Esophagus (tissue), 2 donors: ENCODE measurements around the gene SORBS1. TPM values are rescaled to one million over a fixed set of nuclear protein-coding genes. Genes with fewer than 3 reads are reported as not detected.

ENCODE experiments used
- H3K27ac ChIP-seq, 2 donors: one replicate each; pipeline ENCODE4 v1.5.1; 2013; ENCODE audit warnings: low read depth in 2 of 2, mild to moderate bottlenecking in 2 of 2, inconsistent platforms in 1 of 2, low read length in 1 of 2, moderate library complexity in 1 of 2
- H3K27me3 ChIP-seq, 2 donors: one replicate each; pipeline ENCODE4 v1.6.1; 2013; ENCODE audit warnings: low read length in 2 of 2, control low read depth in 1 of 2, mild to moderate bottlenecking in 1 of 2; ENCODE audit not compliant: insufficient read depth in 2 of 2, control insufficient read depth in 1 of 2
- H3K36me3 ChIP-seq, 2 donors: one replicate each; pipeline ENCODE4 v1.6.1; 2013; ENCODE audit warnings: low read length in 1 of 2; ENCODE audit not compliant: control insufficient read depth in 2 of 2, insufficient read depth in 2 of 2
- H3K4me1 ChIP-seq, 2 donors: one replicate each; pipeline ENCODE4 v1.6.1; 2013; ENCODE audit warnings: low read length in 1 of 2; ENCODE audit not compliant: control insufficient read depth in 2 of 2, insufficient read depth in 2 of 2
- H3K4me3 ChIP-seq, 2 donors: one replicate each; pipeline ENCODE4 v1.5.1; 2013; ENCODE audit warnings: low read length in 2 of 2, mild to moderate bottlenecking in 2 of 2, low read depth in 1 of 2, moderate library complexity in 1 of 2
- H3K9me3 ChIP-seq, 2 donors: one replicate each; pipeline ENCODE4 v1.6.1; 2013; ENCODE audit warnings: mild to moderate bottlenecking in 2 of 2, low read depth in 1 of 2, low read length in 1 of 2, moderate library complexity in 1 of 2; ENCODE audit not compliant: control insufficient read depth in 2 of 2, insufficient read depth in 1 of 2
- WGBS, 2 donors: extraction: QIAGEN DNeasy Blood & Tissue Kit; methylation state at CpG; one replicate each; pipeline ENCODE4 v1.1.7; 2013; 5-methylcytosine and 5-hydroxymethylcytosine counted together
- polyA plus RNA-seq, 2 donors: library from polyadenylated mRNA; stranded (reverse); fragments of 200-250 nt; gene quantifications; one replicate each; pipeline ENCODE4 v1.2.3, GENCODE V29; 2013
- donor health status: healthy with polysubstance abuse.
- donor health status: Bipolar disorder and iron deficiency.

SORBS1 gene
- polyA plus RNA-seq, 2 donors, result 32.7 to 66.3 TPM

GRCh38 chr10:95360122-95360714 is 201.0 kb downstream of the SORBS1 start:
- H3K4me3 ChIP-seq, result no peak overlapping the region
- H3K27ac ChIP-seq, result peak overlapping the region in 1 of 2 donors; percentile 24
- no peaks in the 10 kb centered on the region for H3K9me3 ChIP-seq
- H3K27me3 ChIP-seq, result no peaks in the 10 kb centered on the region
- H3K4me1 ChIP-seq, result peaks cover 0 to 4% of the 10 kb centered on the region in 2 donors
- H3K36me3 ChIP-seq, result peaks cover 7 to 8% of the 10 kb centered on the region in 2 donors

GRCh38 chr10:95359466-95359865 is 201.7 kb downstream of the SORBS1 start:
- H3K27ac ChIP-seq, result peak overlapping the region in 1 of 2 donors; percentile 20
- H3K27me3 ChIP-seq, result no peaks in the 10 kb centered on the region
- H3K9me3 ChIP-seq, result no peaks in the 10 kb centered on the region
- H3K36me3 ChIP-seq, result peaks cover 7 to 8% of the 10 kb centered on the region in 2 donors
- no peak overlapping the region for H3K4me3 ChIP-seq
- H3K4me1 ChIP-seq, result peaks cover 0 to 4% of the 10 kb centered on the region in 2 donors
- WGBS, 2 donors, result 77 to 79% methylated on average over 6 of the region's 6 CpGs

GRCh38 chr10:95356190-95356955 is 204.8 kb downstream of the SORBS1 start:
- Histone ChIP-seq H3K4me3 (no peak overlapping the region), H3K4me1 (peaks cover 0 to 4% of the 10 kb centered on the region in 2 donors), H3K27me3 (no peaks in the 10 kb centered on the region), H3K27ac (no peak overlapping the region), H3K9me3 (no peaks in the 10 kb centered on the region), H3K36me3 (peaks cover 8 to 10% of the 10 kb centered on the region in 2 donors)
- 88 to 92% methylated on average over 23 of the region's 23 CpGs for WGBS, 2 donors

GRCh38 chr10:95355301-95355700 is 205.9 kb downstream of the SORBS1 start:
- Histone ChIP-seq H3K36me3 (peaks cover 8 to 10% of the 10 kb centered on the region in 2 donors), H3K27ac (peak overlapping the region; percentile 20 to 28), H3K27me3 (no peaks in the 10 kb centered on the region), H3K9me3 (no peaks in the 10 kb centered on the region), H3K4me3 (no peak overlapping the region), H3K4me1 (peaks cover 3 to 4% of the 10 kb centered on the region in 2 donors)
- WGBS, 2 donors, result 66 to 73% methylated on average over 7 of the region's 7 CpGs

GRCh38 chr10:95354110-95354509 is 207.1 kb downstream of the SORBS1 start:
- Histone ChIP-seq H3K27ac (no peak overlapping the region), H3K36me3 (peaks cover 8 to 10% of the 10 kb centered on the region in 2 donors), H3K4me1 (peaks cover 3 to 4% of the 10 kb centered on the region in 2 donors), H3K9me3 (no peaks in the 10 kb centered on the region), H3K27me3 (no peaks in the 10 kb centered on the region), H3K4me3 (no peak overlapping the region)

GRCh38 chr10:95353123-95353522 is 208.0 kb downstream of the SORBS1 start:
- Histone ChIP-seq H3K27ac (no peak overlapping the region), H3K4me1 (peaks cover 3 to 4% of the 10 kb centered on the region in 2 donors), H3K27me3 (no peaks in the 10 kb centered on the region), H3K4me3 (no peak overlapping the region), H3K9me3 (no peaks in the 10 kb centered on the region), H3K36me3 (peaks cover 8 to 10% of the 10 kb centered on the region in 2 donors)

GRCh38 chr10:95352684-95353083 is 208.5 kb downstream of the SORBS1 start:
- Histone ChIP-seq H3K9me3 (no peaks in the 10 kb centered on the region), H3K4me1 (peaks cover 3 to 4% of the 10 kb centered on the region in 2 donors), H3K4me3 (no peak overlapping the region), H3K36me3 (peaks cover 8 to 10% of the 10 kb centered on the region in 2 donors), H3K27me3 (no peaks in the 10 kb centered on the region), H3K27ac (no peak overlapping the region)
- WGBS, 2 donors, result 80 to 81% methylated on average over 2 of the region's 2 CpGs

GRCh38 chr10:95350830-95351228 is 210.3 kb downstream of the SORBS1 start:
- WGBS, 2 donors, result 25 to 45% methylated on average over 2 of the region's 2 CpGs
- peaks cover 3% of the 10 kb centered on the region in 2 donors for H3K36me3 ChIP-seq
- no peaks in the 10 kb centered on the region for H3K9me3 ChIP-seq
- H3K27ac ChIP-seq, result peak overlapping the region; percentile 16 to 63
- H3K4me3 ChIP-seq, result no peak overlapping the region
- H3K4me1 ChIP-seq, result peaks cover 0 to 3% of the 10 kb centered on the region in 2 donors
- no peaks in the 10 kb centered on the region for H3K27me3 ChIP-seq

- WGBS, 2 donors, result 37 to 49% methylated on average over 6 of the region's 6 CpGs
- Histone ChIP-seq H3K9me3 (no peaks in the 10 kb centered on the region), H3K4me1 (peaks cover 0 to 3% of the 10 kb centered on the region in 2 donors), H3K4me3 (no peak overlapping the region), H3K27me3 (no peaks in the 10 kb centered on the region), H3K36me3 (peaks cover 0 to 3% of the 10 kb centered on the region in 2 donors), H3K27ac (peak overlapping the region; percentile 16 to 63)
Measured at GRCh38 chr10:95350219-95350829, 210.8 kb downstream of the SORBS1 start.
